Measurements from ENCODE around the gene UNKL.

The UNKL gene

DNA sequence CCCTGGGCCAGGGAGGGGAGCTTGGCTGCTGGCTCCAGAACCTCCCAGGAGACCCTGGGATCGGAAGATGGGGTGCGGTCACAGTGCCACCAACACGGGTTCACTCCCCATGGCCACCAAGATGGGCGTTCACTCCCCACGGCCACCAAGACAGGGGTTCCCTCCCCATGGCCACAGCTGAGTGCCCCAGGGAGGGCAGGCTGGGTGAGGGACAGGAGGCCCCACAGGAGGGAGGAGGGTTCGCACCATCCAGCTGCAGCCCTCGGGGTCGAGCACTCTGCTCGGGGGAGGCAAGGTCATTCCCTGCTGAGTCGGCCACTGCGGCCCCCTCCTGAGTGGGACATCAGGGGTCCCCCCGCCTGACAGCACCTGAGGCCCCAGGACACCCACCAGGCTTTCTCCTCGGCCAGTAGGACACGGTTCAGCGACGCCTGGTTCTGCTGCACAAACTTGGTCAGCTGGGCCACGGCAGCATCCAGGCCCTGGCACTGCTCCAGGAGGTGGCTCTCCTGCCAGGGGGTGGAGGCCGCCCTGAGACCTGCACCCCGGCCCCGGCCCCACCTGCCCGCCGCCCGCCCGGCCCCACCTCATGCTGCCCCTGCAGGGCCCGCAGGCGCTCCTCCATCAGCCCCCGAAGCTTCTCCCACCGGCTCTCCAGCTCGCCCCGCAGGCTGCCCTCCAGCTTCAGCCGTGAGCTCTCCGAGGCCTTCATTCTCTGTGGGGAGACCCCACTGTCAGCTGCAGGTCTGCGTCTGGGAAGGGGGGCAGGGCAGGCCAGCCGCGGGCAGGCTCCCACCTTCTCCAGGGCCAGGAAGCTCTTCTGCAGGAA is 23.9 kb upstream of the UNKL start:
- H3K4me1 Mint-ChIP-seq (ENCODE audit: low read depth), result no peaks in the 10 kb centered on the region
- no peaks in the 10 kb centered on the region for H3K36me3 Mint-ChIP-seq
- H3K27me3 Mint-ChIP-seq, result no peaks in the 10 kb centered on the region
- H3K9me3 Mint-ChIP-seq (ENCODE audit: low read depth), result no peaks in the 10 kb centered on the region
- H3K4me3 Mint-ChIP-seq, result no peak overlapping the region
- no peak overlapping the region for H3K27ac Mint-ChIP-seq

DNA sequence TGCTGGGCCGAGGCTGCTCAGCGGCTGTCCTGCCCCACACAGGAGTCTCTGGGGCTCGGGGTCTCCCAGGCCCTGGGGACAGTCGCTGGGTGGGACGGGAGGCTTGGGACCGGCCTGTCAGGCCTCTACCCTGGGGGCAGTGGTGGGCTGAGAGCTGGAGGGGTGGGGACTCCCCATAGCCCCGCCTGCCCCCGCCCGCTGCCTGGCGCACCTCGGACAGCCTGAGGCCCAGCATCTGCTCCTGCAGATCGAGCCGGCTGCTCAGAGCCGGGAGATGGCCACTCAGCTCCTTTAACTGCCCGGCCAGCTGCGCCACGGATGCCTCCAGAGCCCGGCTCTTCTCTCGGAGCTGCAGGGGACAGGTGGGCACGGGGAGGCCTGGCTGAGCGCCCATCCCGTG is 23.1 kb upstream of the UNKL start:
- no peak overlapping the region for H3K4me3 Mint-ChIP-seq
- no peaks in the 10 kb centered on the region for H3K4me1 Mint-ChIP-seq (ENCODE audit: low read depth)
- H3K27me3 Mint-ChIP-seq, result no peaks in the 10 kb centered on the region
- no peaks in the 10 kb centered on the region for H3K36me3 Mint-ChIP-seq
- H3K27ac Mint-ChIP-seq, result no peak overlapping the region
- no peaks in the 10 kb centered on the region for H3K9me3 Mint-ChIP-seq (ENCODE audit: low read depth)

DNA sequence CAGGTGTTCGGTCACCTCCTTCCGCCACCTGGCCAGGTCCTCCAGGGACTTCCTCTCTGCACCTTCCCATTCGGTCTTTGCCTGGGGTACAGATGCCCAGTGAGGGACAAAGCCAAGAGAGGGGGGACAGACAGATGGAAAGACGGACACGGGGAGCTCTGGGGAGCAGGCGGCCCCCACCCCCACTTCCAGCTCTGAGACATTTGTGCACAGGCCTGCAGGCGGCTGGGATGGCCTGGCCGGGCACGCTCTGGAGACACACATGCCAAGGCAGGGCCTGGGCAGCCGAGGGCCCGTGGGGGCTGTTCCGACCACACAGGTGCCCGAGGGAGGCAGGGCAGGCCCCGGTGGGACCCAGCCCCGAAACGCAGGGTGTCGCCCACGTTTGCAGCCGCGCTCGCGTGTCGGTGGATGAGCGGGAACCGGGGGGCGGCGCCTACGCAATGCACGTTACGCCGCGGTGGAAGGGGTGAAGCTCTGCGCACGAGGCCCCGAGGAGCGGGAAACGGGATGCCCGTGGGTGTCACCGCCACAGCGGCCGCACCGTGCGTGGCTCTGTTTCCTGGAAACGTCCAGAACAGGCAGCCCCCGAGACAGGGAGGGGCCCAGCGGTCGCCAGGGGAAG is 22.3 kb upstream of the UNKL start:
- Mint-ChIP-seq H3K4me1 (ENCODE audit: low read depth) (no peaks in the 10 kb centered on the region), H3K27me3 (no peaks in the 10 kb centered on the region), H3K27ac (no peak overlapping the region), H3K9me3 (ENCODE audit: low read depth) (no peaks in the 10 kb centered on the region), H3K4me3 (no peak overlapping the region), H3K36me3 (no peaks in the 10 kb centered on the region)

DNA sequence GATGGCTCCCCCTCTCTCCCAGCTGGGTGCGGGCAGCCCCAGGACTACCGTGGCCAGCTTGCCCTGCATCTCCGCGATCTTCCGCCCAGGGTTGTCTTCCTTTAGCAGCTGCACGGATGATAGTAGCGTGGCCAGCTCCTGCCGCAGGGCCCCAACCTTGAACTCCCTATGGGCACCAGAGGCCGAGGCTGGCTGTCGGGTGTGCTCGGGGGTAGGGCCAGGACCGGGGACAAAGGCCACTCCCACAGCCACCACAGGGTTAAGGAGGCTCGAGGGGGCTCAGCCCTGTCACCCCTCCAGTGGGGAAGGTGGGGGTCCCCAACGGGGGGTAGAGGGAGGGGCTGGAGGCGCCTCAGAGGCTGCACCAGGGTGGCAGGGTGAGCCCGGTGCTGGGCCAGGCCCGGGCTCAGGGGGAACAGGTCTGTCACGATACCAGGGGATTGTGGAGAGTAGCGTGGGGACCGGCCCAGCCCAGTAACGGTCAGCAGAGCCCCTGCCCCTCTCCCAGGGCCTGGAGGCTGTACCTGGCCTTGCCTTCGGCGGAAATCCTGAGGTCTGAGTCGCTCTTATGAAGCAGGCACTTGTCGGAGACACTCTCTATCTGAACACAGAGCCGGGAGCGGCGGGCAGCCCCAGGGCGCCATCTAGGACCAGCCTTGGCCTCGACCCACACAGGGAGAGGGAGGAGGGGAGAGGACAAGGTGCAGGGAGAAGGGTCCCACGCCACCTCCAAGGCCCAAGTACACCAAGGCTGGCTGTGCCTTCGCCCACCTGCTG is 21.6 kb upstream of the UNKL start:
- Mint-ChIP-seq H3K36me3 (no peaks in the 10 kb centered on the region), H3K4me1 (ENCODE audit: low read depth) (no peaks in the 10 kb centered on the region), H3K4me3 (no peak overlapping the region), H3K27ac (no peak overlapping the region), H3K27me3 (no peaks in the 10 kb centered on the region), H3K9me3 (ENCODE audit: low read depth) (no peaks in the 10 kb centered on the region)

DNA sequence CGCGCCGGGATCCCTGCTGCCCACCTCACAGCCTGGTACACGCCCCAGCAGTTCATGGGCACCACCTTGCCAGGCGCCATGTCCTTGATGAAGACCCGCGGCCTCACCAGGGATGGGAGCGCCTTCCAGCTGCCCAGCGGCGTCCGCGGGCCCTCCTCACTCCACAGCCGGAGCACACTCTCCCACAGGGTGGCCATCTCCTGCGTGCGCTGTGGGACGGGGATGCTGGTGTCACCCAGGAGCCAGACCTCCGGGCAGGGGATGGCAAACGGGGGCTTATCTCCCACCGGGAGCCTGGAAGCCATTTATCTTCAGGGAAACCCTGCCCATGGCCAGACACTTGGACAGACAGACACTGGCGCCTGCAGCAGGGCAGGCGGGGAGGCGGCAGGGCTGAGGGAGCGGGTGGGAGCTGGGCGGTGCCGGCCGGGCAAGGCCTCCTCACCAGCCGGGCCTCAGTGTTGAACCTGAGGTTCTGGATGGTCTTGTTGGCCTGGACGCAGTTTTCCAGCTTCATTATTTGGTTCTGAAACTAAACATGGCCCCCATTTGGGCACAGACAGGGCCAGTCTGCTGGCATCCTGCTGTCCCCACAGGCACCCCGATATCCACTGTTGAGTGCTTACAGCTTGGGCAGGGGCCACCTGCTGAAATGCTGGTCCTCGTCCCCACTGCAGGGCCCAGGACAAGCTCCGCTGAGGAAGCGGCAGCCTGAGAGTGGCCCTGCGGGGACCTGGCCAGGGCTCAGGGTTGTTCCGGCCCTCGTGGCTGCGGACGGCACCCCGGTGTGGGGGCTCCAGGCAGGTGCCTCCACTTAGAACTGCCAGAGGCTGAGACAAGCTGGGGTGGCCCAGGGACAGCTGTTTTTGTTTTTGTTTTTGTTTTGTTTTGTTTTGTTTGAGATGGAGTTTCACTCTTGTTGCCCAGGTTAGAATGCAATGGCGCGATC is 20.4 kb upstream of the UNKL start:
- Mint-ChIP-seq H3K27ac (no peak overlapping the region), H3K27me3 (no peaks in the 10 kb centered on the region), H3K9me3 (ENCODE audit: low read depth) (no peaks in the 10 kb centered on the region), H3K36me3 (no peaks in the 10 kb centered on the region), H3K4me1 (ENCODE audit: low read depth) (no peaks in the 10 kb centered on the region), H3K4me3 (no peak overlapping the region)

DNA sequence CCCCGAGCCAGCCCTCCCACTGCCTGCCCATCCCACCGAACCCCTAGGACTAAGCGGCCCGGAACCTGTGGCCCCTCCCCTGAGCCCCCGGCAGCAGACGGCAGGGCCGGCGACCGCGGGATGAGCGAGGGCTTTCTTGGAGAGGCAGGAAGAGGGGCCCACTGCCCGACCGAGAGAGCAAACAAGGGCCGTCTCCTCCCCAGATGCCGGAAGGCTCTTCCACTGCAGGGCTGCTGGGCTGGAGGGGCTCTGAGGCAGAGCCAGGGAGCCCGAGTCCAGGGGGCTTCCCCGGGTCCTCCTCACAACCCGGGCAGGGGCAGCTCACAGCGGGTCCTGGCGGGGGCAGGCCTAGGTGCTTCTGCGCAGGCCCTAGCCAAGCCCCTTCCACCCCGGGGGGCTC is 19.3 kb upstream of the UNKL start:
- Mint-ChIP-seq H3K4me1 (ENCODE audit: low read depth) (no peaks in the 10 kb centered on the region), H3K27ac (no peak overlapping the region), H3K36me3 (no peaks in the 10 kb centered on the region), H3K27me3 (no peaks in the 10 kb centered on the region), H3K4me3 (no peak overlapping the region), H3K9me3 (ENCODE audit: low read depth) (no peaks in the 10 kb centered on the region)

DNA sequence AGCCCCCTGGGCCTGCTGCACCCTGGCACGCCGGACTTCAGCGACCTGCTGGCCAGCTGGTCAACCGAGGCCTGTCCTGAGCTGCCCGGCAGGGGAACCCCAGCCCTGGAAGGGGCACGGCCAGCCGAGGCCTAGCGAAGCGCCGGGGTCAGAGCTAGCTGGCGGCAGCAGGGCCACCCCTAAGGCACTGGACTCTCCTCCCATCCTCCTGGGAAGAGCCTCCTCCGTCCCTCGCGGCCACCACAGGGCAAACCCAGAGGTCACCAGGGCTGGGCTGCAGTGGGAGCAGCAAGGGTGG is 18.7 kb upstream of the UNKL start:
- H3K27me3 Mint-ChIP-seq, result no peaks in the 10 kb centered on the region
- H3K4me1 Mint-ChIP-seq (ENCODE audit: low read depth), result no peaks in the 10 kb centered on the region
- no peaks in the 10 kb centered on the region for H3K9me3 Mint-ChIP-seq (ENCODE audit: low read depth)
- no peaks in the 10 kb centered on the region for H3K36me3 Mint-ChIP-seq
- no peak overlapping the region for H3K4me3 Mint-ChIP-seq
- no peak overlapping the region for H3K27ac Mint-ChIP-seq

DNA sequence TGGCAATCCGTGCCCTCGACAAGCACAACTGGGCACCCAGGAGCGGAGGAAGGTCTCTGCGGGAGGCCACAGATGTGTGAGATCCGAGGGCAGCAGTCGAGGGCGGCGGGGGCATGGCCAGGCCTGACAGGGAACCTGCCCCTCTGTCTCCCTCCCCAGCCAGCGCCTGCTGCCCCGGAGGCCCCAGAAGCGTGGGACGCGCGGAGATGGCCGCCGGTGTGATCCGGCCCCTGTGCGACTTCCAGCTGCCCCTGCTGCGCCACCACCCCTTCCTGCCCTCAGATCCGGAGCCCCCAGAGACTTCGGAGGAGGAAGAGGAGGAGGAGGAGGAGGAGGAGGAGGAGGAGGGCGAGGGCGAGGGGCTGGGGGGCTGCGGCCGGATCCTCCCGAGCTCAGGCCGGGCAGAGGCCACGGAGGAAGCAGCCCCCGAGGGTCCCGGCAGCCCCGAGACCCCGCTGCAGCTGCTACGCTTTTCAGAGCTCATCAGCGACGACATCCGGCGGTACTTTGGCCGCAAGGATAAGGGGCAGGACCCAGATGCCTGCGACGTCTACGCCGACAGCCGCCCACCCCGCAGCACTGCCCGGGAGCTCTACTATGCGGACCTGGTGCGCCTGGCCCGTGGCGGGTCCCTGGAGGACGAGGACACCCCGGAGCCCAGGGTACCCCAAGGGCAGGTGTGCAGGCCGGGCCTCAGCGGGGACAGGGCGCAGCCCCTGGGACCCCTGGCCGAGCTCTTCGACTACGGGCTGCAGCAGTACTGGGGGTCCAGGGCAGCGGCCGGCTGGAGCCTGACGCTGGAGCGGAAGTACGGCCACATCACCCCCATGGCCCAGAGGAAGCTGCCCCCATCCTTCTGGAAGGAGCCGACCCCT is 18.1 kb upstream of the UNKL start:
- peak overlapping the region; percentile 67 for H3K4me3 Mint-ChIP-seq
- no peaks in the 10 kb centered on the region for H3K36me3 Mint-ChIP-seq
- H3K27ac Mint-ChIP-seq, result peak overlapping the region; percentile 79
- no peaks in the 10 kb centered on the region for H3K9me3 Mint-ChIP-seq (ENCODE audit: low read depth)
- no peaks in the 10 kb centered on the region for H3K27me3 Mint-ChIP-seq
- H3K4me1 Mint-ChIP-seq (ENCODE audit: low read depth), result no peaks in the 10 kb centered on the region

DNA sequence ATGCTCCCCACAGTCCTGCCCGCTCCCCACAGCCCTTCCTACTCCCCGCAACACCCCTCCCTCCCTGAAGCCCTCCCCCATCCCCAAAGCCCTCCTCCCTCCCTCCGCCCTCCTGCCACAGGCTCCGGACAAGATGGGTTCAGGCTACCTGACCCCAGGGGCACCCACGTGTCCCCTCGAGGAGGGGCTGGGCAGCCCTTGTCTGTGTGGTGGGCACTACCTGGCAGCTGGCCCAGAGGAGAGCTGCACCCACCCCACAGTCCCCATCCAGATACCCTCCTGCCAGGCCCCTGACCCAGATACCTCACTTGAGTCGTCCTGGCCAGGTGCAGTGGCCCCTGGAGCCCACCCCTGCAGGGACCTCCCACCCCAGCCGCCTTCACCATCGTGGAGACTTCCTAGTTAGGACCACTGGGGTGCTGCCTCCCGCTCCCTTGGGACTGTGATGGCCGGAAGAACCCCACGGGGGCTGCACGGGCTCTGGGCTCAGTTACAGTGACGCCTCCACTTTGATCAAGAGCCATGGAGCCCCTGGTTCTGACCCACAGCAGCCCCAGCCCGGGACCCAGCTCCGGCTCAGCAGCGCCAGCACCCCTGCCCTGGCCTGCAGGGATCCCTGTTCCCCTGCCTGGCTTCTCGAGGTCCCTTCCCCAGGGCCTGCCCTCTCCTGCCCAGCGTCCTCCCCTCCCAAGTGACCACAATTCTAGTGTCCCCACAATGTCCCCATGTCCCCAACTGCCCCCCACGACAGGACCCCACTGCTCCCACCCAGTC is 17.2 kb upstream of the UNKL start:
- Mint-ChIP-seq H3K27ac (peak overlapping the region; percentile 79), H3K36me3 (no peaks in the 10 kb centered on the region), H3K9me3 (ENCODE audit: low read depth) (no peaks in the 10 kb centered on the region), H3K4me3 (peak overlapping the region; percentile 67), H3K27me3 (no peaks in the 10 kb centered on the region), H3K4me1 (ENCODE audit: low read depth) (no peaks in the 10 kb centered on the region)

DNA sequence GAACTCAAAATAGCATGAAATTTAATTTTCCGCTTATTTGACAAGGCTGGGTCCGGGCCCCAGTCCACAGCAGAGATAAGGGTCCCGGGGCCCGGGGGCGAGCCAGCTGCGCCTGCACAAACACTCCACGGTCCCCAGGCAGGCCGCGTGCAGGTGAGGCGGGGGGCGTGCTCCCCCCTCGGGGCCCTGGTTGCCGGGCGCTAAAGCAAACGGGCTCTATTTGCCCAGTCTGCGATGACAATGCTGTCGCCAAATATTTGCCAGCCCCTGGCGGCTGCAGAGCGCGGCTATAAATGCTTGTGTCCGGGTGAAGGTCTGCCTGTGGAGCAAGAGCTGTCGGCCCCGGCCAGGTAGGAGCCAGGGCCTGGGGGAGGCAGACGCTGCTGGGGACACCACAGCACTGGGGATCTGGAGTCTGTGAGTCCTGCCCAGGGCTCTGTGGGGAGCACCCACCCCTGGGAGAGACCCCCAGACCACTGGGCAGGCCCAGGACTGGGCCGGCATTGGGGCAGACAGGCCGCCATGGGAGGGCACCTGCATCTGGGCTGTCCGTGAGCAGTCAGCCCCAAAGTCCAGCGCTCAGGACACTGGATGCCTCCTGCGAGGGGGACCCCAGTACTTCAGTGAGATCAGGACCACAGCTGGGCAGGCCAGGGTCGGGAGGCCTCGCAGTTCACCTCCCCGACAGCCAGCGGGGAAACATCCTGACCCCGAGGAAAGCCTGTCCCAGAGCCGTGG is 16.4 kb upstream of the UNKL start, which contains the start of gene PERCC1:
TSS of gene PERCC1 (plus strand) at position 320 of the 738 bp plus-strand sequence. CDS start 1,516 bp downstream, outside the sequence.
- peak within 1 kb of the TSS; percentile 79 for H3K27ac Mint-ChIP-seq
- peak within 1 kb of the TSS; percentile 67 for H3K4me3 Mint-ChIP-seq
- no peaks in the 10 kb centered on the region for H3K27me3 Mint-ChIP-seq
- no peaks in the 10 kb centered on the region for H3K4me1 Mint-ChIP-seq (ENCODE audit: low read depth)
- H3K36me3 Mint-ChIP-seq, result no peaks in the 10 kb centered on the region
- H3K9me3 Mint-ChIP-seq (ENCODE audit: low read depth), result no peaks in the 10 kb centered on the region

DNA sequence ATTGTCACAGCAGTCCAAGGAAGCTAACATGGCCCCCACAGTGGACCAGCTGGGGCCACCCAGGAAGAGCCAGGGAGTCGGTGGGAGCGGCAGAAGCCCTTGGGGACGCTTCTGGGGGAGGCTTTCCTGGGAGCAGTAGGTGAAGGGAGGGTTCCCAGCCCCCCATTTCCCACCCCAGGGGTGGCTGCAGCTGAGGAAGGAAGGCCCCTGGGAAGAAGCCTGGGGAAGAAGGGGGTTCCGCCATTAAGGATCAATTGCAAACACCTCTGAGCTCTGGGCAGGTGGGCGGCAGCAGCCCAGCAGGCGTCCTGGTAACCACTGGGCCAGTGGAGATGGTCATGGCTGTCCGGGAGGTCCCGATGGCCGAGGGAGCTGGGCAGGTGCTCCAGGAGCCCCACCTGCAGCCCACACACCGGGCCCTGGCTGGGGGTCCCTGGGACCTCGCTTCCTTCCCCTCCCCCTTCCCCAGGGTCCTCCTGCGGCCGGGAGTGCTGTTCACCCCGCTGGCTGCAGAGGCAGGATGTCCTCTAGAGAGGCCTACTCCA is 15.8 kb upstream of the UNKL start:
- Mint-ChIP-seq H3K4me3 (no peak overlapping the region), H3K36me3 (no peaks in the 10 kb centered on the region), H3K27ac (no peak overlapping the region), H3K9me3 (ENCODE audit: low read depth) (no peaks in the 10 kb centered on the region), H3K4me1 (ENCODE audit: low read depth) (no peaks in the 10 kb centered on the region), H3K27me3 (no peaks in the 10 kb centered on the region)

DNA sequence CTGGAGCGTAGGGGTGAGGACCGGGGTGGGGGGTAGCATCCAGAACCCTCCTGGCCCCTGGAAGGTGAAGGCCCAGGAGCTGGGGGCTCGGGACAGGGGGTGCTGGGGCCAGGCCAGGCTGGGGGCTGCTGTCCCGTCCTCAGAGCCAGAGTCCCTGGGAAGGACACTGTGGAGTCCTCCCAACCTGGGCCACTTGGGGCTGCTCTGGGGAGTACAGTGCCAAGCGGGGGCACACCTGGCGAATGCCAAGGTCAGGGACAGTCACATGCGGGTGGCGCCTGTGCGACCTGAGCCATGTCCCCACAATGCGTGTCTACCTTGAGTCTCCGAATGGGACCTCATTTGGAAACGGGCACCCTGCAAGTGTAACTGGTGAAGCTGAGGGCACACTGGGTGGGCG is 15.1 kb upstream of the UNKL start:
- Mint-ChIP-seq H3K27ac (no peak overlapping the region), H3K27me3 (no peaks in the 10 kb centered on the region), H3K9me3 (ENCODE audit: low read depth) (no peaks in the 10 kb centered on the region), H3K4me1 (ENCODE audit: low read depth) (no peaks in the 10 kb centered on the region), H3K4me3 (no peak overlapping the region), H3K36me3 (no peaks in the 10 kb centered on the region)

Data from activated naive CD8-positive, alpha-beta T cell (primary cell).